ENCODE data around the gene RIC3. TPM values are rescaled to one million over a fixed set of nuclear protein-coding genes. Genes with fewer than 3 reads are reported as not detected.

RIC3 gene
- total RNA-seq, 1 experiment from 2014 or later: not detected

DNA sequence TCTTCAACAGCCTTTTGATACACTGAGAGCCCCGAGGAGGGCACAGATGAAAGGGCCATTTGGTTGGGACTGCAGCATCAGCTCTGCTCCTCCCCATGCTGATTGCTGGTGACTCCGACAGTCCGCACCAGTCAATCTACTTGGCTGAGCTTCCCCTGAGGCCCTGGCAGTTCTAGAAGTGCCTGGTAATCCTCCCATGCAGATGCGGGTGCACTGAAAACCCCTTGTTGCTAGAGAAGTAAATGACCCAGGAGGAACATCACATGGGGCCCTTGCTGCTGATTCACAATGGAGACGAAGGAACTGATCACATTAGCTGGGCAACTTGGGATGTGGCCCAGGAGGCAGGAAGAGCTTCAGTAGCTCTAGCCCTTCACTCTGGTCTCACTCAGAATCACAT lies 35.2 kb upstream of the RIC3 start:
- Histone ChIP-seq H3K27ac (ENCODE audit: low read depth, low read length) (no peak overlapping the region), H3K4me1 (ENCODE audit: control insufficient read depth in 1 of 2, insufficient read depth in 2 of 2, low read length in 2 of 2) (no peaks in the 10 kb centered on the region), H4K20me1 (ENCODE audit: insufficient read depth) (no peaks in the 10 kb centered on the region), H3K27me3 (ENCODE audit: insufficient read depth, low read length) (peaks cover 9% of the 10 kb centered on the region), H3K79me2 (ENCODE audit: insufficient read depth, low read length) (no peaks in the 10 kb centered on the region), H3K9ac (ENCODE audit: low read length) (no peak overlapping the region), H3K36me3 (ENCODE audit: control insufficient read depth in 1 of 2, insufficient read depth in 2 of 2, low read length in 2 of 2) (no peaks in the 10 kb centered on the region), H2AFZ (ENCODE audit: low read depth, low read length, poor library complexity, severe bottlenecking) (no peak overlapping the region), H3K4me3 (replicated peaks in 1 of 2; ENCODE audit: low read depth in 1 of 2, low read length in 2 of 2) (no peak overlapping the region), H3K9me3 (ENCODE audit: control insufficient read depth in 1 of 2, insufficient read depth in 1 of 2, low read depth in 1 of 2, low read length in 2 of 2) (no peaks in the 10 kb centered on the region), H3K4me2 (ENCODE audit: low read length) (no peak overlapping the region), H3K9me2 (ENCODE audit: insufficient read depth) (no peaks in the 10 kb centered on the region)
- BruUV-seq (replicated peaks): no TSS peak
- CTCF ChIA-PET: no interaction called here
- ATAC-seq (no peak), DNase-seq (ENCODE audit: low read depth, low spot score) (no peak)
- RAD21 ChIA-PET (ENCODE audit: low non-redundant PET in 1 of 2, low total read pairs in 2 of 2, uncharacterized antibody in 2 of 2, unreplicated experiment in 2 of 2): no interaction called here
- intact Hi-C loops (cut with micrococcal nuclease): no loop called here
- no peak for TF ChIP-seq ELF1 (IDR thresholded peaks at IDR 0.05; ENCODE audit: borderline replicate concordance, low read depth)
- POLR2A ChIA-PET: no interaction called here

DNA sequence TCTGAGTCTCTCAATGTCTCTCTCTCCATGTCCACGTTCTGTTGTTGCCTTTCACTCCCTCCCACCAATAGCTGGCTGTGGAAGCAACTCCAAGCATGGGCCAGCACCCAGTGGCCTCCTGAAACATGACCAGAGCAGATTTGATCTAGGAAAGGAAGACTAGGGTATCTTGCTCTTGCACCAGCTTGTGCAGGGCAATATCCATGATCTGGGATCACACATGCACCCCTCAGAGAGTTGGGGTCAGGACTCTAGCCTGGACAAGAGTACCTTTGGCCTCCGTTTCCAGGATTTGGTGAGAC lies 34.5 kb upstream of the RIC3 start:
- H3K79me2 ChIP-seq (ENCODE audit: insufficient read depth, low read length): no peaks in the 10 kb centered on the region
- no peak for ATAC-seq
- no peaks in the 10 kb centered on the region for H3K4me1 ChIP-seq (ENCODE audit: control insufficient read depth in 1 of 2, insufficient read depth in 2 of 2, low read length in 2 of 2)
- no peaks in the 10 kb centered on the region for H3K36me3 ChIP-seq (ENCODE audit: control insufficient read depth in 1 of 2, insufficient read depth in 2 of 2, low read length in 2 of 2)
- DNase-seq (ENCODE audit: low read depth, low spot score): no peak
- POLR2A ChIA-PET: no interaction called here
- no peak overlapping the region for H2AFZ ChIP-seq (ENCODE audit: low read depth, low read length, poor library complexity, severe bottlenecking)
- H3K4me3 ChIP-seq (replicated peaks in 1 of 2; ENCODE audit: low read depth in 1 of 2, low read length in 2 of 2): no peak overlapping the region
- BruUV-seq (replicated peaks): no TSS peak
- no peaks in the 10 kb centered on the region for H3K9me2 ChIP-seq (ENCODE audit: insufficient read depth)
- no peak overlapping the region for H3K4me2 ChIP-seq (ENCODE audit: low read length)
- CTCF ChIA-PET: interaction anchor here (2.6 kb wide), 1 partner anchor 10 kb away, joined by 11 read pairs; no protein-coding TSS in a partner anchor
- no peak overlapping the region for H3K27ac ChIP-seq (ENCODE audit: low read depth, low read length)
- intact Hi-C loops (cut with micrococcal nuclease): no loop called here
- H3K27me3 ChIP-seq (ENCODE audit: insufficient read depth, low read length): peaks cover 14% of the 10 kb centered on the region
- H3K9ac ChIP-seq (ENCODE audit: low read length): no peak overlapping the region
- RAD21 ChIA-PET (ENCODE audit: low non-redundant PET in 1 of 2, low total read pairs in 2 of 2, uncharacterized antibody in 2 of 2, unreplicated experiment in 2 of 2): no interaction called here
- H3K9me3 ChIP-seq (ENCODE audit: control insufficient read depth in 1 of 2, insufficient read depth in 1 of 2, low read depth in 1 of 2, low read length in 2 of 2): no peaks in the 10 kb centered on the region
- H4K20me1 ChIP-seq (ENCODE audit: insufficient read depth): no peaks in the 10 kb centered on the region
- no peak for TF ChIP-seq JUND (IDR thresholded peaks at IDR 0.05)
- TF ChIP-seq ELF1 (IDR thresholded peaks at IDR 0.05; ENCODE audit: borderline replicate concordance, low read depth): no peak
- TF ChIP-seq, protein P1, sequence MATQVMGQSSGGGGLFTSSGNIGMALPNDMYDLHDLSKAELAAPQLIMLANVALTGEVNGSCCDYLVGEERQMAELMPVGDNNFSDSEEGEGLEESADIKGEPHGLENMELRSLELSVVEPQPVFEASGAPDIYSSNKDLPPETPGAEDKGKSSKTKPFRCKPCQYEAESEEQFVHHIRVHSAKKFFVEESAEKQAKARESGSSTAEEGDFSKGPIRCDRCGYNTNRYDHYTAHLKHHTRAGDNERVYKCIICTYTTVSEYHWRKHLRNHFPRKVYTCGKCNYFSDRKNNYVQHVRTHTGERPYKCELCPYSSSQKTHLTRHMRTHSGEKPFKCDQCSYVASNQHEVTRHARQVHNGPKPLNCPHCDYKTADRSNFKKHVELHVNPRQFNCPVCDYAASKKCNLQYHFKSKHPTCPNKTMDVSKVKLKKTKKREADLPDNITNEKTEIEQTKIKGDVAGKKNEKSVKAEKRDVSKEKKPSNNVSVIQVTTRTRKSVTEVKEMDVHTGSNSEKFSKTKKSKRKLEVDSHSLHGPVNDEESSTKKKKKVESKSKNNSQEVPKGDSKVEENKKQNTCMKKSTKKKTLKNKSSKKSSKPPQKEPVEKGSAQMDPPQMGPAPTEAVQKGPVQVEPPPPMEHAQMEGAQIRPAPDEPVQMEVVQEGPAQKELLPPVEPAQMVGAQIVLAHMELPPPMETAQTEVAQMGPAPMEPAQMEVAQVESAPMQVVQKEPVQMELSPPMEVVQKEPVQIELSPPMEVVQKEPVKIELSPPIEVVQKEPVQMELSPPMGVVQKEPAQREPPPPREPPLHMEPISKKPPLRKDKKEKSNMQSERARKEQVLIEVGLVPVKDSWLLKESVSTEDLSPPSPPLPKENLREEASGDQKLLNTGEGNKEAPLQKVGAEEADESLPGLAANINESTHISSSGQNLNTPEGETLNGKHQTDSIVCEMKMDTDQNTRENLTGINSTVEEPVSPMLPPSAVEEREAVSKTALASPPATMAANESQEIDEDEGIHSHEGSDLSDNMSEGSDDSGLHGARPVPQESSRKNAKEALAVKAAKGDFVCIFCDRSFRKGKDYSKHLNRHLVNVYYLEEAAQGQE (IDR thresholded peaks at IDR 0.05; ENCODE audit: low read depth): no peak
- no peak for TF ChIP-seq CBX3 (IDR thresholded peaks at IDR 0.05; ENCODE audit: low read depth)
- no peak for TF ChIP-seq ZNF274 (IDR thresholded peaks at IDR 0.05; ENCODE audit: low read depth, low read length)
- TF ChIP-seq RAD21 (IDR thresholded peaks at IDR 0.05; ENCODE audit: low read depth): no peak
- no peak for TF ChIP-seq FOSL1 (IDR thresholded peaks at IDR 0.05; ENCODE audit: low read depth)
- TF ChIP-seq, protein P2, sequence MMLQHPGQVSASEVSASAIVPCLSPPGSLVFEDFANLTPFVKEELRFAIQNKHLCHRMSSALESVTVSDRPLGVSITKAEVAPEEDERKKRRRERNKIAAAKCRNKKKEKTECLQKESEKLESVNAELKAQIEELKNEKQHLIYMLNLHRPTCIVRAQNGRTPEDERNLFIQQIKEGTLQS (IDR thresholded peaks at IDR 0.05): no peak
- no peak for TF ChIP-seq POLR2A (IDR thresholded peaks at IDR 0.05; ENCODE audit: borderline replicate concordance, extremely low read depth, insufficient read depth, insufficient read length)
- TF ChIP-seq, protein P3, sequence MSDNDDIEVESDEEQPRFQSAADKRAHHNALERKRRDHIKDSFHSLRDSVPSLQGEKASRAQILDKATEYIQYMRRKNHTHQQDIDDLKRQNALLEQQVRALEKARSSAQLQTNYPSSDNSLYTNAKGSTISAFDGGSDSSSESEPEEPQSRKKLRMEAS (IDR thresholded peaks at IDR 0.05): no peak
- no peak for TF ChIP-seq SRF (IDR thresholded peaks at IDR 0.05; ENCODE audit: low read depth)
- no peak for TF ChIP-seq TCF7L2 (IDR thresholded peaks at IDR 0.05; ENCODE audit: borderline replicate concordance, extremely low read depth, insufficient read depth, insufficient read length)
- TF ChIP-seq YY1 (IDR thresholded peaks at IDR 0.05; ENCODE audit: extremely low read depth, insufficient replicate concordance, low read depth, low read length): no peak
- TF ChIP-seq EZH2 (IDR thresholded peaks at IDR 0.05): no peak
- TF ChIP-seq ZFX (IDR thresholded peaks at IDR 0.05): no peak
- TF ChIP-seq POLR2AphosphoS5 (IDR thresholded peaks at IDR 0.05; ENCODE audit: low read depth, low read length): no peak
- TF ChIP-seq CEBPB (IDR thresholded peaks at IDR 0.05; ENCODE audit: low read depth): no peak
- TF ChIP-seq, protein P4, sequence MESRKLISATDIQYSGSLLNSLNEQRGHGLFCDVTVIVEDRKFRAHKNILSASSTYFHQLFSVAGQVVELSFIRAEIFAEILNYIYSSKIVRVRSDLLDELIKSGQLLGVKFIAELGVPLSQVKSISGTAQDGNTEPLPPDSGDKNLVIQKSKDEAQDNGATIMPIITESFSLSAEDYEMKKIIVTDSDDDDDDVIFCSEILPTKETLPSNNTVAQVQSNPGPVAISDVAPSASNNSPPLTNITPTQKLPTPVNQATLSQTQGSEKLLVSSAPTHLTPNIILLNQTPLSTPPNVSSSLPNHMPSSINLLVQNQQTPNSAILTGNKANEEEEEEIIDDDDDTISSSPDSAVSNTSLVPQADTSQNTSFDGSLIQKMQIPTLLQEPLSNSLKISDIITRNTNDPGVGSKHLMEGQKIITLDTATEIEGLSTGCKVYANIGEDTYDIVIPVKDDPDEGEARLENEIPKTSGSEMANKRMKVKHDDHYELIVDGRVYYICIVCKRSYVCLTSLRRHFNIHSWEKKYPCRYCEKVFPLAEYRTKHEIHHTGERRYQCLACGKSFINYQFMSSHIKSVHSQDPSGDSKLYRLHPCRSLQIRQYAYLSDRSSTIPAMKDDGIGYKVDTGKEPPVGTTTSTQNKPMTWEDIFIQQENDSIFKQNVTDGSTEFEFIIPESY (IDR thresholded peaks at IDR 0.05; ENCODE audit: extremely low read depth, insufficient replicate concordance, low read length): no peak
